ENCODE measurements around the gene NRG2.

NRG2 gene

DNA sequence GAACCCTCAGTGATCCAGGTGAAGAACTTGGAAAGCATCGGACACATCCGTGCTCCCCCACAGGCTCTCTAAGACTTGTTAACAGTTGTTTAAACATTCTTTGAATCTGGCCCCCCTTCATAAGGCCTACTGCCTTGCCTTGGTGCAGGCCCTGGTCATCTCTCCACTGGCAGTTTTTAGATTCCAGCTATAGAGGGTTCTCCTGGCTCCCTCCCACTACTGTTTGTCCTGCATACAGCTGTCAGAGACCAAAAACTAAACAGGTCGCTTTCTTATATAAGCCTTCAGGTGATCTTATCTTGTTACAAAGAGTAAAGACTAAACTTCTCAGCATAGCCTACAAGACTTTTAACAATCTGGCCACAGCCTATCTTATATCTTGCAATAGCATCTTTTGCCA is 32.3 kb downstream of the NRG2 start:
- DNase-seq (ENCODE audit: low spot score), result no peak

DNA sequence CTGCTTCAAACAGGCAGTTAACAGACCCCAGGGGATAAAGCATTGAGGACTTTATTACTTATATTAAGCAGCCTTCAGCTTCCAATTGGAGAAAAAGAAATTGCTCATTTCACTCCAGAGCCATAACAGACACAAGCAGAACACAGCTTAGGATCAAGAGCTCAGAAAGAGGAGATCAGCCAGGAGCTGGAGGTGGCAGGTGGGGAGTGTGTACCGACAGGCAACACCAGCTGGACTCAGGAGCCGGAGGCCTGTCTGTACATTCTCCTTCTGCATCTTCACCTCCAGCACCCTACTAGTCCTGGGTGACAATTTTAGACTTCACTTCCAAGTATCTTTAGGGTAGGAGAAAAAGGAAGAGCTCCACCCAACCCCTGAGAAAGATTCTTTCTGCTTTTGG is 35.8 kb downstream of the NRG2 start:
- no peak for DNase-seq (ENCODE audit: low spot score)

DNA sequence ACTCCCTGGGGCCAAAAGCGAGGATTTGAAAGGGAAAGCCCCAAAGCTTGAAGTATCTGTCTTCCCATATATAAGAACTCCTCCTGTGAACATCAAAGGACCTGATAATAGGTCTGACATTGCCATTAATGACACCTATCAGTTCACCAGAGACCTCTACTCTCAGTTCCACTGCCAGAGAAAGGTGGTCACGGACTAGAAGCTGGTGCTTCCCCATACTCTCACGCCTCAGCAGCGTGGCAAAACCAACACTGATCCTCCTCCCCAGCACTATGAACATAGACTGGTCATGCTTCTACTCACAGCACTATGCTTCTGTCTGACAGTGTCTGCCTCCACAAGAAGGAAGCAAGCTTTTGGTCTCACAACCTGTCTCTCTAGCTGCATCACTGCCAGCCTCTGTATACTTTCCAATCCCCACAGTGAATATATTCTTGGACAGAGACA is 37.9 kb downstream of the NRG2 start:
- no peak for DNase-seq (ENCODE audit: low spot score)

DNA sequence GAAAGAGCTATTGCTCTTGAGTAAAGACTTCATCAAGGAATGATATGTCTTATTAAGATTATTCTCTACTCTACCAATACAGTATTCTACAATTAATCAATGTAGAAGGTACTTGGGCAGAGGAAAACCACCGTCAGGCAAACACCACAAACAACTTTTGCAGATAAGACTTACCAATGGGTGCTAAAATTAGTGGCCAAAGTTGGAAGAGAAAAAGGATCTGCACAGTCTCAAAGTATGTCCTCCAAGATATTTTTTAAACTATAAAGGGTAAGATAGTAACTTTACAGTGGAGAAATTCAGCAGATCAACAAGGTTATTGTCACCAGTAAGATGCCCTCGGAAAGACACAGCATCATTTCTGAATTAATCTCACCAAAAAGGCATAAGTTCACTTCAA is 38.9 kb downstream of the NRG2 start:
- DNase-seq (ENCODE audit: low spot score), result no peak

DNA sequence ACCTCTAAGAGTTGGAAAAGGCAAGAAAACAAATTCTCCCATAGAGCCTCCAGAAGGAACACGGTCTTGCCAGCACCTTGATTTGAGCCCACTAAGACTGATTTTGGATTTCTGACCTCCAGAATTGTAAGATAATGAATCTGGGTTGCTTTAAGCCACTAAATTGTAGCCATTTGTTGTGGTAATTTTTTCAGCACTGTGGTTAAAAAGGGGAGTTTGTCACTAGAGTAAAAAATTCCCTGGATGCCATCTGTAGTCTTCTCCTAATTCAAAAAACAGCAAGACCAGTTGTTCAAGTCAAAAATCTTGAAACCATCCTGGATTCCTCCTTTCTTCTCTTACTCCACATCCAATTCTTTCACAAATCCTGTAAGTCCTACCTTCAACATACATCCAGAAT is 39.6 kb downstream of the NRG2 start:
- DNase-seq (ENCODE audit: low spot score), result no peak

DNA sequence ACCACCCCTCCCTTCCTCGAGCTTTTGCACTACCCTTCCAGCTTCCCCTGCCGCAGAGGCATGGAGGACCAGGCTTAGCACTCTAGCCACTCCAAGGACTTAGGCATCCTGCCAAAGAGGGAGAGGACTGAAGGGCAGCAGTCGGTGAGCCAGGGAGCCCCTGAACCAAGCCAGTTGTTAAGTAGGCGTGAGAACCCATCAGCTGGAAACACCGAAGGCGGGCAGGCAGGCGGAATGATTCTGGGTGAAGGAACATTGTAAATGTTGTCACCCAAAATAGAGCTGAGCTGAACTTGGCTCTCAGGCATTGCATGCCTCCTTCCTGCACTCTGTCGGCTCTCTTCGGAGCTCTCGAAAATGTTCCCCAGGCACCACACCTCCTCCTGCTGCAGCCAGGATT is 42.8 kb downstream of the NRG2 start:
- DNase-seq (ENCODE audit: low spot score), result no peak

DNA sequence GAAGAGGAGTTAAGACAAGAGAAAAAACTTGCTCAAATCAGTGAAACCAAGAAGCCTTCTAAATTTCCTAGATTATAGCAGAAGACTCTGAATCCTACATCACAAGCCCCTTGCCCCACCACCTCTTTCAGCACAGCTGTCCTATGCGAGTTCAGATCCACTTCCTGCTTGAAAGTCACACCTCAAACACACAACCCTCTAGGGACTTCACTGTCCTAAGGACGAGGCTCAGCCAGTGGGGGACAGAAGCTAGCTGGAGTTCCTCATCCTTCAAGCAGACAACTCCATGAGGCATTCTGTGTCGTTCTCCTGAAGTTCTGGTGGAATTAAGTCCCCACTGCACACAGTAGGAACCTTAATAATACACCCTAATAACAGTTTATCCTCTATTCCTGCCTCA is 44.3 kb downstream of the NRG2 start:
- DNase-seq (ENCODE audit: low spot score), result no peak

DNA sequence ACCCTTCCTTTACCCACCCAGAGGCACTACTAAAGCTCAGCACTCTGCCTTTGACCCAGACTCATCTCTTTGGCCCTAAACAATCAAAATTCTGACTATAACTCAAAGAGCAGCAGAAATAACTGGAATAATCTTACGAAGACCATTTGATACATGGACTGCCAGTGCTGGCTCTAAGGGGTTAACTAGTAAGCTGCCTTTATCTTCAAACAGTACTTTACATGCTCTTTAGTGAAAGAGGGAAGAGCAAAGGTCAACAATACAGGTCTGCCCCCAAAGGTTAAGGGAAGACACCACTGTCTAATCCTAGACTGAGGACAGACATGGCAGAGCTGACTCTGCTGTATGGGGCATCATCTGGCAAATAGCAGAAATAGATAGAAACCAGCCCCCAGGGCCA is 45.8 kb downstream of the NRG2 start:
- DNase-seq (ENCODE audit: low spot score), result no peak

DNA sequence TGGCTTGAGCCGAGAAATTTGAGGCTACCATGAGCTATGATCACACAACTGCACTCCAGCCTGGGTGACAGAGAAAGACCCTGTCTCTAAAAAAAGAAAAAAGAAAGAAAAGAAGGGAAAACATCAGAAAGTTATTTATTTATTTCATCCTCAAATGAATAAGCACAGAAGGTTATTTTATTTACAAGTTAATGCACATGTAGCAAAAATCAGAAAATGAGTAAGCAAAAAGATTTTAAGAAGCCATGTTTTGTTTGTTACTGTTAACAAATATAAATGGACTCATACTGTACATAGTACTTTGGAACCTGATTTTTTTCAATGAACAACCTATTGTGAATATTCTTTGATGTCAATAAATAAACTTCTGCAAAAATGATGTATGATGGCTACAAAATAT is 47.2 kb downstream of the NRG2 start:
- DNase-seq (ENCODE audit: low spot score), result no peak

DNA sequence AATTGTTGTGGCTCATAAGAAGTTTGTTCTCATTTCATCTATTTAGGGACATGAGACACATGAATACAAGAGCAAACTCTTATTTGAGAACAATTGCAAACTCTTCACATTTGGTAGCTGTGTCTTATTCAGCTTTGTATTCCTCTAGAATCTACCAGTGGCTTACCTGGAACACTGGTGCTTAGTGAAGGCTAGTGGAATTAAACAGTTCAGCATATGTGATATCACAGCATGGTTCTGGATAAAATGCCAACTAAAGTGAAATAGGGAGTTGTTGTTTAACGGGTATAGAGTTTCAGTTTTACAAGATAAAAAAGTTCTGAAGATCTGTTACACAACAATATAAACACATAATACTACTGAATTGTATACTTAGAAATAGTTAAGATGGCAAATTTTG is 48.9 kb downstream of the NRG2 start:
- no peak for DNase-seq (ENCODE audit: low spot score)

DNA sequence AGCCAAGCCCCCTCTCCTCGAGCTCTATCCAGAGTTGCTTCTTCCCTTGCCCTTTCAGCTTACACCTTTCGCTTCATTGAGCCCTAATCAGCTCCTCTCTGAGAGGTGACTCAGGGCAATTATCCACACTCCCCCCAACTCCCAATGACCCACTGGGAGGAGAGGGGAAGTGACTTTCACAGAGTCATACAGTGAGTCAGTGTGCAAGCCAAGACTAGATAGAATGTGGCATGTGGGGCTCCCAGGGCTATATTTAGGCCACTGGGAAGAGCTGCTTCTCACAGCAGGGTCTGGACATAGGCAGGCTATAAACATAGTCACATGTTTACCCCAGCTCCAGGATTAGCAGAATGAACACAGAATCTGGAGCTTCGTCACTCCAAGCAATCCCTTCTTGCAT is 57.4 kb downstream of the NRG2 start:
- DNase-seq (ENCODE audit: low spot score), result peak; percentile 96

DNA sequence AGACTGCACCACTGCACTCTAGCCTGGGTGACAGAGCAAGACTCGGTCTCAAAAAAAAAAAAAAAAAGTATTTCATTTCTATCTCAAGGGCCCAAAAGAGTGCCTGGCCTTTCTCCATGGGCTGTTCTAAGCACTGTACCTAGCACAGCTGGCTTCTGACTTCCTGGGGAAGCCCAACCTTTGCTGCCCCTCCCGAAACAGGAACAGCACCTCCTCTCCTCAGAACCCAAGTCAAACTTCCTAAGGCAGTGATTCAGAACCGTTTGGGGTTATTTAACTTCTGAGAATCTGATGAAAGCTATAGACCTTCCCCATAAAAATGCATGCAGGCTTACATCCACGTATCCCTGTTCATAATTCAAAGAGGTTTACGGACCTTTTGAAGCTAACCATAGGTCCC is 57.8 kb downstream of the NRG2 start:
- peak; percentile 15 for DNase-seq (ENCODE audit: low spot score)

DNA sequence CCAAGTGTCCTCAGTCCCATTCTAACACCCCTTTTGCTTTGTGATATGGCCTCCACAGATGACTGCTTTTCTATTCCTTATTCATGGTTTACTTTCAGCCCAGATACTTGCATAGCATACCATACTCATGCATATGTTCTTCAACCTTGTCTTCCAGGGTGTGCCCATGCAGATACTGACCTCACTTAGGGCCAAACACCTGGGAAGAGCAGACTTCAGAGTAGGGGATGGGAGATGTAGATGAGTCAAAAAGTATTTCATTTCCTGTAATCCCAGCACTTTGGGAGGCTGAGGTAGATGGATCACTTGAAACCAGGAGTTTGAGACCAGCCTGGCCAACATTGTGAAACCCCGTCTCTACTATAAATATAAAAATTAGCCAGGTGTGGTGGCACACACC is 58.3 kb downstream of the NRG2 start:
- DNase-seq (ENCODE audit: low spot score), result no peak

DNA sequence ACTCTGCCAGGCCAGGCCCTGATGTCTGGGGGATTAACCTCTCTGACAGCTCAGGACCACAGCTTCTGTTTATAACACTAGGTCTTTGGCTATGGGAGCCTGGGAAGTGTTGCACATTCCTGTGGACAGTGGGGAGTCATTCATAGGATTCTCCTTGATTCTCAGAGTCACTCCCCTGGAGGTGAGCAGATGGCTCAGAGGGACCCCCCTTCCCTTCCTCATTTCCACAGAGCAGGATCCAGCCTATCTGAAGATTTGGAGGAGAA is 60.2 kb downstream of the NRG2 start:
- peak; percentile 37 for DNase-seq (ENCODE audit: low spot score)

DNA sequence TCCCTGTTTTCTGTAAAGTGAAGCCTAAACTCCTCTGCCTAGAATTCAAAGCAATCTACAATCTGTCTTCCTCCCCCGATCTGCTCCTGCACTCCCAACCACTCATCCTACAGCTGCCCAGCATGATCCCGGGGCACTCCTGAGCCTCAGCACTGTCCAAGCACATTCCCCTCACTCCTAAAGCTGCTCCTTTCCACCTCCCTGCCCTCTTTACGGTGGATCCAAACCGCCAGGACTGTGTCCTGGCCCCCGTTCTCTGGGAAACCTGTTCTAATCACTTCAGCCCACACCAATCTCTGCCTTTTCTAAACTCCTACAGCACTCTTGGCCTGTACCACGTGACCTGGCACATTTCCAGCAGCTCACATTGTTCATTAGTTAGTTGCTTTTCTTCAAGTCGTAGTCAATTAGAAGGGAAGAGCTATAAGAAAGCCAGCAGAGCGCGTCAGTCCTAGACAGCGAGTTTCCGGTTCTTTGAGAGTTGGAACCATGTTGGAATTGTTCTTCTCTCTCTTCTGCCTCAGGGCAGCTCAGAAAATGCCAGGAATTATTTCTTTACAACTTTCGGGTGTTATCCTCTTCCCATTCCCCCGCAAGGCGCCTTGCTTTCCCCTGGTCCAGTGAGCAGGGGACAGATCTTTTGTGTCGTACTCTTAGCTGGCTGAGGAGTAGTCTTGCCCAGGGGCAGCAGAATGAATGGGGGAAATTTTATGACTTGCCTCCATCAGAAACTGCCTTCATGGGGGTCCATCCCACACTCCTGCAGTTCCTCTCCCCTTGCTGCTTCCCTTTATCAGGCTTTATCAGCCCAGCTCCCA is 60.7 kb downstream of the NRG2 start:
- DNase-seq (ENCODE audit: low spot score), result no peak

DNA sequence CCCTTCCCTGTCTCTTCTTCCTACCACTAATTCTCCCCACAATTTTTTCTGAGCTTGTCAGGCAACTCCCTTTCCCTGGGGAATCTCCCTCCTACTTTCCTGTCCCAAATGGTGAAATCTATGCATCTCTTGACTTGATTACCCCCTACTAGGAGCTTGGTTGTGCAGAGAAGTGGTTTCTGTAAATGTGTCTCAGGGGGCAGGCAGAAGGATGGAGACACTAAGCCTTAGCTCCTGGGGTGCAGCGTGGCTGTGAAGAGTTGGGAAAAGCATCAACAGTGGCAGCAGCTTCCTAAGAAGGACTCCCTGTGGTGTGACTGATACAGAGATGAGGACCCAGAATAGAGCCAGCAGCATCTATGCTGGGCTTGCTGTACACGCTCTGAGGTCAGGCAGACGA is 62.3 kb downstream of the NRG2 start:
- DNase-seq (ENCODE audit: low spot score), result no peak

DNA sequence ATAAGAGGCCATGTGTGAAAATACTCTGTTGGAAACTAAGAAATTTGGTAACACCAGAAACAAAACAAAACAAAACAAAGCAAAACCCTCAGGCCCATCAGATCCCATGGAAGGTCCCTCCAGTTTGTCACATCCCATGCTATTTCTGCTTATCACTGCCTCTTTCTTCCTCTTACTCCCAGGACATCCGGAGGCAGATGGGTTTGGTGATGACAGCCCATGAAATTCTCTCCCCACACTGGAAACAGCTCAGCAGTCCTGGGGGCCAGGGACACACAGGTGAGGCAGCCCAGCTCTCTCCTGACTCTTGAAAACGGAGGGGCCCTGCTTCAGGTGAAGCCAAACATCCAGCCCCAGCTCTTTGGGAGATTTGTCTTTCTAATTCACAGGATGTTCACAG is 63.2 kb downstream of the NRG2 start:
- no peak for DNase-seq (ENCODE audit: low spot score)

DNA sequence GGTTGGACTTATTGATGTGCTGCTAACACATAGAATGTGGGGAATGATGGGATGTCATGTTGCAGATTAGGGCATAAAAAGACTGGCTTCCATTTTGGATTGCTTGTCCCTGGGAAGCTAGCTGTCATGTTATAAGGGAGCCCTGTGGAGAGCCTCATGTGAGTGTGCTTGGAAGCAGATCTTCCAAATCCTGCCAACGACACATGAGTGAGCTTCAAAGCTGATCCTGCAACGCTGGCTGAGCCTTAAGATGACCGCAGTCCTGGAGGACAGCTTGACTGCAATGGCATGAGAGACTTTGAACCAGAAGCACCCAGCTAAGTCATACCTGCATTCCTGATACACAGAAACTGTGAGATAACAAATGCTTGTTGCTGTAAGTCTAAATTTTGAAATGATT is 63.6 kb downstream of the NRG2 start:
- DNase-seq (ENCODE audit: low spot score), result no peak

DNA sequence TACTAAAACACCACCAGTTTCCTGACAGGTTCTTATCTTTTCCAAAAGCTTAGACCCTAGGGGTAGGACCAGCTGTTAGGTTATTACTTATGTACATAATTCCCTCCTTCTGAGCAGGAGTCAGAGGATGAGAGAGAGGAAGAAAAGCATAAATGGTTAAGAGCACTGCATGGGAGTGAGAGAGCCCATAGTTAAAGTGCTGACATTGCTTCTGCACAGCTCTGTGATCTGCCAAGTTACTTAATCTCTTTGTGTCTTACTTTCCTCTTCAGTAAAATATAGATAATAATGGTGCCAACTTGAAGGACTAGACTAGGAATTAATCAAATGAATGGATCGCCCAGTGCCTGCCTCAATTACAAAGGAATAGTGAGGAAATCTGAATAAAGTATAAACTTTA is 66.4 kb downstream of the NRG2 start:
- no peak for DNase-seq (ENCODE audit: low spot score)

DNA sequence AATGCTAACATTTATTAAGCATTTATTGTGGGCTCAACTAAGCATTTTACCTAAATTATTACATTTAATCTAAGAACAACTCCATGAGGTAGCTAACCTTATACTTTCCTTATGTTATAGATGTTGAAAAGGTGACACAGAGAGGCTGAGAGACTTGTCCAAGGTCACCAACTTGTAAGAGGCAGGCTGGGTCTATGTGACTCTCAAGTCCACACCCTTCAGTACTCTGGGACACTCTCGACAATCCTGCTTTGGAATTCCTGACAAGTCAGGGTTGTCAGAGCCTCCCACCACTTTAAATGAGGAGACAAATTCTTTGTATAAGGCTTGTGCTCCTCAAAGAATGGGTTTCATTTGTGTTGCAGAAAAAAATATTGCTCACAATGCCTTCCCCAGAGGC is 67.2 kb downstream of the NRG2 start:
- DNase-seq (ENCODE audit: low spot score), result no peak

DNA sequence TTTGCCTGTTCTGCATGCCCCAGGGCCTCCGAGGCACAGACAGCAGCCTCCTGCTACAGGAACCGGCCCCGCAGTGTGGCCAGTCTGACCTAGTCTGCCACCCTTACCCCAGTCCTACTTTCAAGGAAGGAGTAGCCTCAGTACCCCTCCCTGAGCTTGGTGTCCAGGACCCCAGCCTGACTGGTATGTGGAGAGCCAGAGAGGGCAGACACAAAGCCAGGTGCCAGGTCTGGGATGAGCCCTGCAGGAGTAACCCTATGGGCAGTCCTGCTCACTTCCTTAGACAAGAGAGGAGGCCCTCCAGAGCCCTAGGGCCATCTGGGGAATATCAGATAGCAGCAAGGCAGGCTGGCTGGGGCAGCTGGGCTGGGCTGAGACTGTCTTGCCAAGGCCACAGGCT is 67.8 kb downstream of the NRG2 start:
- no peak for DNase-seq (ENCODE audit: low spot score)

DNA sequence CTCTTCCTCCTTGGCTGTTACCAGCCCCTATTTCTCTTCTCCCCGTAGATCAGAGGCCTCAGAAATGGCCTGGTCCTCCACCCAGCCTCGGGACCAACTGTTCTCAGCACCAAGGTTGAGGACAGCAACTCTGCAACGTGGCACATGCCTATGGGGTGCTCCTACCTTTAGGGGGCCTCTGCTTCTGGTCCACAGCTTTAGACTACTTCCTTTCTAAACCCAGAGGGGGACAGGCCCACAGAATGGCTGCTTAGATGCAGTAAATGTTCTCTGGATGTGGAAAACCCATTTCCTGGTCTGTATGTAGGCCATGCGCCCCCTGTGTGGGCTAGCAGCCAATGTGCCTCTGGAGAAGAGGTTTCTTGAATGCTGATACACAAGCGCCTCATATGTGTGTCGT is 68.4 kb downstream of the NRG2 start:
- no peak for DNase-seq (ENCODE audit: low spot score)

DNA sequence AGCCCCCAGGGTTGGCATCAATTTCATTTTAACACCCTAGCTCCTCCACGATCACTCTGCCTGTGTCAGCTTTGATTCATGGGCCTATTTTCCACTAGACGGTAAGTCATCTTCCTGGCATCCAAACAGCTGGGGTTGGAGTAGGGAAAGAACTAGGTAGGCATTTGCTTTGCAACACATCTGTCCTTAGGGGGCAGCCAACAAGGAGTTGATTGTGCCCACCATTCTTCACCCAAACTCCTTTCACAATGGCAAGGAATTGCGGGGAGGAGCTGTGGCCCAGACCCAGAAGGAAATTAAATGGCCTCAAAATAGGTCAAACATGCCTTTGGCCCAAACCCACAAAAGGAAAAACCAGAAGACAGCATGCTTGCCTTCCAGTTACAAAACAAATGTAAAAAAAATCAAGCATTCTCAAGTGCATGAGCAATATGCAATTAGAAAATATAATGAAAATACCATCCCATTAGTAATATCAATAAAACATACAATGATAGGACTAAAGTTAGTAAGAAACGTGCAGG is 71.8 kb downstream of the NRG2 start:
- no peak for DNase-seq (ENCODE audit: low spot score)

DNA sequence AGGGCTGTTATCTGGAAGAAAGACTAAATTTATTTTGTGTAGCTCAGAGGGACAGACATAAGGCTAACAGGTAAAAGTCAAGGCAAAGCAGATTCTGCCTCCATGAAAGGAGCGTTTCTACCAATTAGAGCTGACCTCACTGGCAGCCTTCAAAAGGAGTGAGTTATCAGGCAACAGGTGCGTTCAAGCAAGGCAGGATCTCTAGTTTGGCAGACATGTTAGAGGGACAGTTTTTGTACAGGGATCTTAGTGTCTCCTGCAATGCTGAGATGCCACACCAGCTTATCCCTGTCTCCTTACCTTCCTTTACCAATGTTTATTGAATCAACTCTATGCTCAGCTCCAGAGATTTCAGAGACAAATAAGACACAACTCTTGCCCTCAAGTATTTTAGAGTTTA is 73.8 kb downstream of the NRG2 start:
- DNase-seq (ENCODE audit: low spot score), result no peak

All from AG08395 (cell line).